Loucy (cell line): ENCODE results near the gene EFCC1.

ENCODE experiments used
- EZH2phosphoT487 ChIP-seq: fragments of 200-600 bp; IDR thresholded peaks from 2 replicates; pipeline ENCODE4 v1.6.1; 2018; ENCODE audit warnings: antibody characterized with exemption, mild to moderate bottlenecking, moderate library complexity, borderline replicate concordance
- TF ChIP-seq, protein P1 (sequence below): fragments of 200-600 bp; sonication (generic); conservative IDR thresholded peaks from 2 replicates; pipeline ENCODE4 v1.5.1; 2014; ENCODE audit warnings: mild to moderate bottlenecking, antibody characterized with exemption, low read length

GRCh38 chr3:129000742-129001100 is 383 bp upstream of the EFCC1 start:
- TF ChIP-seq, protein P1, sequence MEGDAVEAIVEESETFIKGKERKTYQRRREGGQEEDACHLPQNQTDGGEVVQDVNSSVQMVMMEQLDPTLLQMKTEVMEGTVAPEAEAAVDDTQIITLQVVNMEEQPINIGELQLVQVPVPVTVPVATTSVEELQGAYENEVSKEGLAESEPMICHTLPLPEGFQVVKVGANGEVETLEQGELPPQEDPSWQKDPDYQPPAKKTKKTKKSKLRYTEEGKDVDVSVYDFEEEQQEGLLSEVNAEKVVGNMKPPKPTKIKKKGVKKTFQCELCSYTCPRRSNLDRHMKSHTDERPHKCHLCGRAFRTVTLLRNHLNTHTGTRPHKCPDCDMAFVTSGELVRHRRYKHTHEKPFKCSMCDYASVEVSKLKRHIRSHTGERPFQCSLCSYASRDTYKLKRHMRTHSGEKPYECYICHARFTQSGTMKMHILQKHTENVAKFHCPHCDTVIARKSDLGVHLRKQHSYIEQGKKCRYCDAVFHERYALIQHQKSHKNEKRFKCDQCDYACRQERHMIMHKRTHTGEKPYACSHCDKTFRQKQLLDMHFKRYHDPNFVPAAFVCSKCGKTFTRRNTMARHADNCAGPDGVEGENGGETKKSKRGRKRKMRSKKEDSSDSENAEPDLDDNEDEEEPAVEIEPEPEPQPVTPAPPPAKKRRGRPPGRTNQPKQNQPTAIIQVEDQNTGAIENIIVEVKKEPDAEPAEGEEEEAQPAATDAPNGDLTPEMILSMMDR: no peak
- no peak for TF ChIP-seq EZH2phosphoT487
